HUES6 (cell line): ENCODE measurements around the gene PPP2R2C.

Source experiments
- H3K27ac ChIP-seq: 2 replicates; pipeline ENCODE4 v1.7.0; 2013; ENCODE audit warnings: low read depth, mild to moderate bottlenecking, low read length, inconsistent platforms
- H3K27me3 ChIP-seq: 2 replicates; pipeline ENCODE4 v1.6.1; 2013; ENCODE audit warnings: low read length; ENCODE audit not compliant: control insufficient read depth, insufficient read depth
- H3K36me3 ChIP-seq: 2 replicates; pipeline ENCODE4 v1.6.1; 2013; ENCODE audit warnings: low read length; ENCODE audit not compliant: control insufficient read depth, insufficient read depth
- H3K4me1 ChIP-seq: 2 replicates; pipeline ENCODE4 v1.6.1; 2013; ENCODE audit warnings: low read length; ENCODE audit not compliant: control insufficient read depth, insufficient read depth
- H3K4me3 ChIP-seq: 2 replicates; pipeline ENCODE4 v1.5.1; 2013; ENCODE audit warnings: low read depth, low read length
- H3K9ac ChIP-seq: one replicate; pipeline ENCODE4 v1.6.1; 2013; ENCODE audit warnings: mild to moderate bottlenecking, low read length
- H3K9me3 ChIP-seq: 2 replicates; pipeline ENCODE4 v1.6.1; 2013; ENCODE audit warnings: low read depth, low read length; ENCODE audit not compliant: control insufficient read depth, insufficient read depth

Gene PPP2R2C

DNA sequence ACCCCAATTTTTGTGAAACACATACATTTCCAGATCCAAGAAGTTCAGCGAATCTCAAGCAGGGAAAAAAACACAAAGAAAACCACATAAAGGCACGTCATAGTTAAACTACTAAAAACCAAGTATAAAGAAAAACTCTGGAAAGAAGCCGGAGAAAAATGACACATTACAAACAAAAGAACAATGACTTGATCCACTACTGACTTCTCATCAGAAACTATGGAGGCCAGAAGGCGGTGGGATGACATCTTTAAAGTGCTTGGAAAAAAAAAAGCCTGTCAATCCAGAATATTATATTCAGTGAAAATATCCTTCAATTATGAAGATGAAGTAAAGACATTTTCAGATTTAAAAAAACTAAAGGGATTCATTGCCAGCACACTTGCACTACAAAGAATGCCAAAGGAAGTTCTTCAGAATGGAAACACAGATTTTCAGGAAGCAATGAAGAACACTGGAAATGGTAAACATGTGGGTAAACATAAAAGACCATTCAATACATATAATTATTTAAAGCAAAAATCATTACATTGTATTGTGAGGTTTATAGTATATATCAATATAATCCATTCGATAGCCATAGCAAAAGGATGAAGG, 32.6 kb upstream of the PPP2R2C start:
- Histone ChIP-seq H3K9me3 (peaks cover 43% of the 10 kb centered on the region), H3K9ac (no peak overlapping the region), H3K4me1 (no peaks in the 10 kb centered on the region), H3K36me3 (no peaks in the 10 kb centered on the region), H3K27ac (no peak overlapping the region), H3K4me3 (no peak overlapping the region), H3K27me3 (no peaks in the 10 kb centered on the region)

DNA sequence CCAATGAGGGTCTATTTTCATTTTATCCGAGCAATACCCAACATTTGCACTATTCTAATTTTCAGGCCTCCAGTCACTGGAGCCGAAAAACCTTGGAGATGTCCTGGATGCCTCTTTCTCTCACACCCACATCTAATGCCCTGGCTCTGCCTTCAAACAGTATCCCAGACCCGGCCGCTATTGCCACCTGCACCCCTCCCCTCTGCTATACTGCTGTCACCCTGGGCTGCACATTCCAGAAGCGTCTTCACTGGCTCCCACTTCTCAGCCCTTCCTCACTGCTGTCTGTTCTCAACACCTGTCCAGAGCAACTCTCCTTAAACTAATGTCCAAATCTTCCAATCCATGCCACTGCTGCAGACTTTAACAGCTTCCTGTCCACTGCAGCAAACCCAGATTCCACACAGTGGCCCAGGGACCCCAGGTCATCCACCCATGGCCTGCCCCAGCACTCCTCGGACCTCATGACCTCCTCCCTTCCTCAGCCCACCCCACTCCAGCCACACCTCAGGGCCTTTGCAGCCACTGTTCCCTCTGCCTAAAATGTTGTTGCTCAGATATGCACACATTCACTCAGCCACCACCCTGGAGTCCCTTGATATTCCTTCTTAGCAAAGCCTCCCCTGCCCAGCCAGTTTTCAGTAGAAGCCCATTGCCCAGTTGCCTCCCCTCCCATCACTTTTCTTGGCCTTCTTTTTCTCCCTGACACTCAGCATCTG, 30.5 kb upstream of the PPP2R2C start:
- Histone ChIP-seq H3K27ac (no peak overlapping the region), H3K4me3 (no peak overlapping the region), H3K9ac (no peak overlapping the region), H3K4me1 (no peaks in the 10 kb centered on the region), H3K27me3 (no peaks in the 10 kb centered on the region), H3K9me3 (peaks cover 41% of the 10 kb centered on the region), H3K36me3 (no peaks in the 10 kb centered on the region)

DNA sequence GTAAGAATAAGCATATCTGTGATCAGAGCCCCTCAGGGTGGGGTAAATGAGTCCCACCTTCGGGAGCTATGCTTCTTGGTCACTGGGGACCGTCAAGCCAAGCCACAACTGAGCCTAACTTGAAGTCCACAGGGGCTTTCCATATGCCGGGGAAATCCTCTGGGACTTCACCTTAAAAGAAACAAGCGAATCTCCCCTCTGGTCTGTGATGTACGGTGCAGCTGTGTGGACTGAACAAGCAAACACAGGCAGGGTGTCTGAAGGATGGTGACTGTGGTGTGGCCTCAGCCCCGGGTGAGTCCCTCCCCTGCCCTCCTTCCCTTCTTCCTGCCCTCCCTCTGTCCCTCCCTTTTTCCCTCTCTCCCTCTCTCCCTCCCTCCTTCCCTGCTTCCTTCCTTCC, 29.7 kb upstream of the PPP2R2C start:
- Histone ChIP-seq H3K9ac (no peak overlapping the region), H3K4me1 (no peaks in the 10 kb centered on the region), H3K36me3 (no peaks in the 10 kb centered on the region), H3K27me3 (no peaks in the 10 kb centered on the region), H3K4me3 (no peak overlapping the region), H3K27ac (no peak overlapping the region), H3K9me3 (peaks cover 34% of the 10 kb centered on the region)

DNA sequence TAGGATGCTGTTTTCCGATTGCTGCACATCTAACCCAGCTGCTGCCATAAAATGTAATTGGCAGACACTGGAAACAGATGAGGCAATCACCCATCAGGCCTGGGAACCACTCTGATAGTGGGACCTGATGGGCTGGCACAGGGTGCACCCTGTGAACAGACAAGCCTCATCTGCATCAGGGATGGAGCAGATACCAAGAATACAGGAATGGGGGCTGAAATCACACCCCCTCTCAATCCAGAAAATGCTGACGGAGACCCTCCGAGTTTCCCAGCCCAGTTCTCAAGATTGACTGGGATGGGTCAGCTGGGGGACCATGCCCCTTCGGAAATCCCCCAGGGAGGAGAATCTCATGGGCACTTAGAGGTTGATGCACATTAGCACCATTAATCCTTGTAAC, 28.8 kb upstream of the PPP2R2C start:
- Histone ChIP-seq H3K36me3 (no peaks in the 10 kb centered on the region), H3K9me3 (peaks cover 24% of the 10 kb centered on the region), H3K4me3 (no peak overlapping the region), H3K27me3 (no peaks in the 10 kb centered on the region), H3K27ac (no peak overlapping the region), H3K4me1 (no peaks in the 10 kb centered on the region), H3K9ac (no peak overlapping the region)

DNA sequence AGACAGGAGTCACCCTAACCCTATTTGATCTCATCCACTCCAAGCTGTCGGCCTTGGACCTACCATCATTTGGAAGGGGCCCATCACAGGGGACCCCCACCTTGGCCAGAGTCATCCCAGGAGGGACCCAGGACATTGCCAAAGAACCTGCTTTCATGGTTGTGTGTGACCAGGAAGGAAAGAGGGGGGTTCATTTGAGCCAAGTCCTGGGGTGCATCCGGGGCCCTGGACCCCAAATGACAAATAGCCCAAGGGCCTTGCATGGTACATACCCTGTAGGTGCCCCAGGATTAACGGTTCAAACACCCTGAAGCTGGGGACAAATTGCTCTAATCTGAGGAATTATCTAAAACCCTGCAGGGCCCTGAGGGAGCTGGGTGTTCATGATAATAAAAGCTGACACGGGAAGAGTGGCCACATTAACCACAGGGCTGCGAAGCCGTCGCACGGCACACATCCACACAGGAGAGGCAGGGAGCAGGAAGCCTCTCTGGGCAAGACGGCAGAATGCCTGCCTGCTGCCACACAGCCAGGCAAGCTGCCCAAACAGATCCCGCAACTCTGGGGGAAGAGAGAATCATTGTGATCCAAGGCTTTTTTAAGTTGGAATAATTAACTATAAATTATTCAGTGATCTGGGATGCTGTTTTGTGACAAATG, 28.2 kb upstream of the PPP2R2C start:
- Histone ChIP-seq H3K4me3 (no peak overlapping the region), H3K36me3 (no peaks in the 10 kb centered on the region), H3K4me1 (no peaks in the 10 kb centered on the region), H3K9ac (no peak overlapping the region), H3K27me3 (no peaks in the 10 kb centered on the region), H3K27ac (no peak overlapping the region), H3K9me3 (peaks cover 21% of the 10 kb centered on the region)

DNA sequence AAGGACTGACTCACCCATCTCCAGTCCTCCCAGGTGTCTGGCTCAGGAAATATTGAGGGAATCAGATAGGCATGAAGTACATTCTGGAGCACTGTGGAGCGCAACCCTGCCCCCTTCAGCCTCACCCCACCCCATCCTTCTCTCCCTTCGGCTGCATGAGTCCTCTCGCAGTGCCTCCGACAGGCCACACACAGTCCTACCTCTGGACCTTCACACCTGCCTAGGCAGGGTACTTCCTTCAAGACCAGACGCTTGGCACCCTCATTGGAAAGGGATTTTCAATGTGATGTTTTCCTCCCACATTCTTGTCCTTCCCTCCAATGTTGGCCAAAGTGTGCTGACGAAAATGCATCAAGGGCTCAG, 26.8 kb upstream of the PPP2R2C start:
- no peaks in the 10 kb centered on the region for H3K27me3 ChIP-seq
- peaks cover under 1% of the 10 kb centered on the region; the same call in 1 of the 2 replicates for H3K4me1 ChIP-seq
- H3K9ac ChIP-seq, result no peak overlapping the region
- H3K27ac ChIP-seq, result no peak overlapping the region
- no peak overlapping the region for H3K4me3 ChIP-seq
- H3K9me3 ChIP-seq, result peaks cover 9% of the 10 kb centered on the region
- H3K36me3 ChIP-seq, result no peaks in the 10 kb centered on the region

DNA sequence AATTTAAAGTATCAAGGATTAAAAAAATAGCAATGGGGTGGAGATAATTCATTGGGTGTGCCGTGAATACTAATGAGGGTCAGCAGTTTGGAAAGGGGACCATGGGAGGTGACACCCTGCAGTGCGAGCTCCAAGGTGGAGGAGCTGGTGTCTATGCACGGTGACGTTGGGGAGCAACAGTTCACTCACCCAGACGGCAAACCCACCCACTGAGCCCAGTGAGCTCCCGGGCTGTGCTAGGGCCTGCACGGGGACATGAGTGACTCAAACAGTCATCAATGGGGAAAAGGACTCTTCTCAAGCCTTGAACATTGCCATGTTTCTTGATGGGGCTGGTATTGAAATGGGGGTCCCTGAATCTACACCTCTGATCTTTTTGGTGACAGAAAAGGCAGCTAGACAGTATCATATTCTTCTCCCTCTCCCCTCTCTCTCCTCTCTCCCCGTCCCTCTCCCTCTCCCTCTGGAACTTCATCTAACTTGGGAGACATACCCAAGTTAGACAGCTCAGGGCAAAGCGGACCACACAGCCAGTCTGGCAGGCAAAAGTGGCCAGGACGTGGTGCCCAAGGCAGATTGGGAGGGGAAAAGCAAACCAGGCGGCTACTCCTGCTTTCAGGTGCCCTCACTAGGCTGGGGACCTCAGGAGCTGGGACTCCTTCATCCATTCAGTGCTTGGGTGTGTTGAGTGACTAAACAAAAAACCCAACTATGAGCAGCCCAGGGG, 26.3 kb upstream of the PPP2R2C start:
- H3K27ac ChIP-seq, result no peak overlapping the region
- H3K9me3 ChIP-seq, result peaks cover 4% of the 10 kb centered on the region
- no peak overlapping the region for H3K4me3 ChIP-seq
- no peak overlapping the region for H3K9ac ChIP-seq
- H3K36me3 ChIP-seq, result no peaks in the 10 kb centered on the region
- no peaks in the 10 kb centered on the region for H3K27me3 ChIP-seq
- peaks cover 6% of the 10 kb centered on the region for H3K4me1 ChIP-seq

DNA sequence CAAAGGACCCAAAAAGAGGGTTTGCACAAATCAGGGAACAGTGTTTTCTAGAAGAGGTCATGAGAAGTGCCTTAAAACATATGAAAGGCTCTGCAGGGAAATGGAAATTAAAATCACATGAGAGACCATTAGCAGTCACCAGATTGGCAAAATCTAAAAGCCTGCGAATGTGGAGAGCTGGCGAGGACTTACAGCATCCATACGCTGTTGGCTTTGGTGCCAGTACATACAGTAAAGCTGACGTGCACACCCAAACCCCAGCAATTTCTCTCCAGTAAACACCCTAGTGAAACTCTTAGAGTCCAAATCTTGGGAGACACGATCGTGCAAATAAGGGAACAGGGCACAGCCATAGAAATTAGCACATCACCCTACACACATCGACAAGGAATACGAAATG, 25.4 kb upstream of the PPP2R2C start:
- H3K27ac ChIP-seq, result no peak overlapping the region
- no peaks in the 10 kb centered on the region for H3K27me3 ChIP-seq
- H3K4me3 ChIP-seq, result no peak overlapping the region
- H3K36me3 ChIP-seq, result no peaks in the 10 kb centered on the region
- no peak overlapping the region for H3K9ac ChIP-seq
- H3K9me3 ChIP-seq, result no peaks in the 10 kb centered on the region
- peaks cover 14% of the 10 kb centered on the region for H3K4me1 ChIP-seq

DNA sequence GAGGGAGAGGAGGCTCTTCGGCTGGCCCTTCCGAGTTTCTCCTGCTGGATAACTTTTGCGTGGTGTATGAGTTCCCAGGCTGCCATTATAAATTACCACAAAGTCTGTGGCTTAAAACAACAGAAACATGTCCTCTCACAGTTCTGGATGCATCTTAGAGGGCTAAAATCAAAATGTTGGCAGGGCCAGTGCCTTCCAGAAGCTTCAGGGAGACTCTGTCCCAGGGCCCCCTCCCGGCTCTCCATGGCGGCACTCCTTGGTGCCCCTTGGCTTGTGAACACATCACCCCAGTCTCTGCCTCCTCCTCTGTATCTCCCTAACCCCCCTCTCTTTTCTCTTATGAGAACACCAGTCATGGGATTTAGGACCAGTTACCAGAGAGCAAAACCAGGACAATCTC, 23.3 kb upstream of the PPP2R2C start:
- no peak overlapping the region for H3K4me3 ChIP-seq
- peaks cover 3% of the 10 kb centered on the region; the same call in 1 of the 2 replicates for H3K9me3 ChIP-seq
- H3K27me3 ChIP-seq, result 0 out of 2 replicates have a peak, but pooled peaks cover under 1% of the 10 kb centered on the region
- H3K27ac ChIP-seq, result no peak overlapping the region
- no peaks in the 10 kb centered on the region for H3K36me3 ChIP-seq
- no peak overlapping the region for H3K9ac ChIP-seq
- H3K4me1 ChIP-seq, result peaks cover 14% of the 10 kb centered on the region

DNA sequence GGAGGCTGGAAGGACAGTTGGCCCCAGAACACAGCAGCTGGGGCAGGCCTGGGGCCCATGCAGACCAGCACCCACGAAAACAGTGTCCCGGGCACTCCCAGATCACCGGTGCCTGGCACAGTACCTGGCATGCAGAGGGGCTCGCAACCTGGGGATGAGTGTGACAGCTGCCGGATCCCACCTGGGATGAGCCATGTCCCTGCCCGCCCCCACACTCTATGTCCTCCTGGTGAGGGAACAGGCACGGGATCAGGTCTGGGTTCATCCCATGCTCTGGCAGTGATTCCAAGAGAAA, 22.8 kb upstream of the PPP2R2C start:
- Histone ChIP-seq H3K9ac (no peak overlapping the region), H3K4me3 (no peak overlapping the region), H3K36me3 (no peaks in the 10 kb centered on the region), H3K27ac (no peak overlapping the region), H3K27me3 (peaks cover 4% of the 10 kb centered on the region; the same call in 1 of the 2 replicates), H3K9me3 (peaks cover 3% of the 10 kb centered on the region; the same call in 1 of the 2 replicates), H3K4me1 (peaks cover 14% of the 10 kb centered on the region)
